GM18861 (cell line): ENCODE data around the gene NGFR.
"Not testable (repeated sequence)": the region's sequence is repeated elsewhere in the genome, so short reads cannot be mapped to it uniquely, and the experiment has no call there.

ENCODE experiments used
- ATAC-seq: cut with Tn5 transposase; IDR thresholded peaks from one replicate; pipeline ENCODE4 v1.9.1; 2021; ENCODE audit not compliant: unreplicated experiment

Gene NGFR

GRCh38 chr17:49496183-49496866, 1.2 kb downstream of the NGFR start:
- ATAC-seq = no peak

- no peak for ATAC-seq
Observed at GRCh38 chr17:49496867-49497147, 1.7 kb downstream of the NGFR start.

DNA sequence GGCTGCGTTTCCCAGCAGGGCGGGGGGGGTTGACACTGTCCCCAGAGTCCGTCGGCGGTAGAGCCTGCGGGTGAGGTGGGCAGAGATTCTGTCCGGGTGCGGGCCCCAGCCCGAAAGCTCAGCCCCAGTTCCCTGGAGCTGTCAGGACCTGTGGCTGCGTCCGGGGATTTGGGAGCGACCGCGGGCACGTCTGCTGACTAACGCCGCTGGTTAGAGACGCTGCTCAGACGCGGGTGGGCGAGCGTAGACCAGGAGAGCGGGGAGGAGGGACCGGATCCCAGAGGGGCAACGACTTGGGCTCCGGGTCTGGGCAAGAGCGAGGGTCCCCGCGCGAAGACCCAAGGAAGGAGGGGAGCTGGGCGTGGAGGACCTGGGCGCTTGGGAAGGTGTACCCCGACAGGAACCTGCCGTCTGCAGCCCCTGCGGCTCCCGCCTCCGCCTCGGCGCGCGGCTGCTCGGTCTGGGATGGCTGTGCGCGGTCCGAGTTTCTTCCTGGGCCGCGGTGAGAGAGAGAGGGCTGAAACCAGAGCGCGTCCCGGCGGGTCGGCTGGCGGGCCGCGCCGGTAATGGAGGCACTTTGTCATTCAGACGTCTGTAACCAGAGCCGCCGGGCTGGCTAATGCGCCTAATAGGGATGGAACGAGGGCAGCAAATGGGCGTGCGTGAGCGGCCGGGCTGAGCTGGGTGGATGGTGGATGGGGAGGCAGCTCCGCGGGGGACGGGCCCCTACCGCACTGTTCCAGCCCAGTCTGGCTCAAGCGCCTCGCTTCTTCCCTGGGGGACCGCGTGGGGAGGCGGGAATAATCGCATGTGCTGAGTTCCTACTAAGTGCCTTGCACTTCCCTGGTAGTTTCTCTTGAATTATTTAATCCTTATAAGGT, 2.3 kb downstream of the NGFR start:
- ATAC-seq = no peak

DNA sequence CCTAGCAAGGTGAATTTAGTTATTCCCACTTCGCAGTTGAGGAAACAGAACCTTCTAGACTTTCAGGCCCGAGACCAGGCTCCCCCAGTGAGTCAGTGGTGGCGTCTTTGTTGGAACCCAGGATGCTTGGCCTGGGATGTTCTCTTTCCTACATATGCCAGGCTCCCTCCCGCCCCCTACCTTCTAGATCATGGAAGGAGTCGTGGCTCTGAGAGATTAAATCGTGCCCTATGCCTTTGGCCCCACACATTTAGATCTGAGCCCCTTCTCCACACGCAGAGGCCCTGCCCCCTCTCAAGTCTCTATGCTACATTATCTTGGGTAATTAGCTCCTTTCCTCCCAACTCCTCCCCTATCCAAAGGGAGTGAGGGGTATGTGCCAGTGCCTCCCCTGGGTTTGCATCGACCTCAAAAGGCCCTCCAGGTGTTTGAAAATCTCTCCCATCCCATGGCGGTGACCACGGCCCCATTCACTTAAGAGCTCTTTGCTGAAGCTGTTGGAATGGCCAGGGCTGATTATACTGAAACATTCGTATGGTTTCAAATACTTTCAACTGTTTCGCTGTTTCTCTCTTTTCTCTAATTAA, 3.0 kb downstream of the NGFR start:
- ATAC-seq = no peak

DNA sequence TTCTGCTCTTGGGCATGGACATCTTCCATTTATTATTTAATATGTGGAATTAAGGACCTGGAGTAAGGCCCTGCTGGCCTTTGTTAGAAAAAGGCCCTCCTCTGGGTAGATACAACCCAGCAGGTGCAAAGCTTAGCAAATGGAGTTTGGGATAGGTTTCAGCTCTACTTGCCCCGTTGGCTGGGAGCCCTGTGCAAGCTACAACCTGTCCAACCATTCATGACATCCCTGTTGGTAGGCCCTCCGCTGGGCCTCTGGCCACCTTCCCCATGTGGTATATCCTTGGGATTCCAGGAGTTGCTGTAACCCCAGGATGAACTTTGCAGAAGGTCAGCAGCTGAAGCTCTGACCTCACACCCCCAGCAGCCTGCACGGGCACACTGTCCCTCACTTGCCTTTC, 6.4 kb downstream of the NGFR start:
- no peak for ATAC-seq

- no peak for ATAC-seq
Observed at GRCh38 chr17:49502254-49502653, 7.2 kb downstream of the NGFR start.

GRCh38 chr17:49502680-49503079, 7.6 kb downstream of the NGFR start:
- ATAC-seq = not testable (repeated sequence)

DNA sequence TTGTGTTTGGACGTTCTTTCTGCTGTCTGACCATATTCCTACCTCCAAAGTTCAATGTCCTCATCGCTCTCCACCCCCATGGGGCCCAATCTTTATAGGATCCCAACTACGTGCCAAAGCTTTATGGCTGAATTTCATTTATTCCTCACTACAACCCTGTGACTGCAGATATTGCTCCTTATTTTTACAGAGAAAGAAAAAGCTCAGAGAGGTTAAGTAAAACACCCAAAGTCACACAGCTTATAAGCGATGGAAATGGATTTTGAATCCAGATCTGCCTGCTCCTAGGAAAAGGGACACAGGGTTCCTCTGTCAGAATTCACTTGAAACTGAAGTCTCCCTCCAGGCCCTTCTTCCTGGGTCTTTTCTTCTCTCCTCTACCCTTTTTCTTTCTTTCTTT, 9.3 kb downstream of the NGFR start:
- ATAC-seq = no peak

DNA sequence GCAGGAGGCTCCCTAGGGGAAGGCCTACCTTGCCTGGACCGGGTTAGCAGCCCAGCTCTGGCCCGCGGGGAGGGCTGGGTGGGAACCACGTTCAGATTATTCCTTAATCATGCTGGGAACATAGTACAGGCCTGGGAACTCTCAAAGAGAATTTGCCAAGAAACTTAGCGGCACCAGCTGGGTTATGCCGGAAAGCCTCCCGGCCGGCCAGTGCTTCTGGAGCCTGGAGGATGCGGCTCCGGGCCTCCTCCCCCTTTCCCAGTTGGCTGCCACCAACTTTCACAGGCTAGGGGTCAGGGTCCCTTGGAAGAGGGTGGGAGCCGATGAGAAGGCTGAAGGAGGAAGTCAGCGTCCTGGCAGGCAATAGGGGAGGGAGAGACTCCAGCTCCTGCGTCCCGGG, 10.8 kb downstream of the NGFR start:
- no peak for ATAC-seq

GRCh38 chr17:49506282-49506681, 11.2 kb downstream of the NGFR start:
- no peak for ATAC-seq

- no peak for ATAC-seq
Observed at GRCh38 chr17:49508061-49508865, 13.2 kb downstream of the NGFR start.

DNA sequence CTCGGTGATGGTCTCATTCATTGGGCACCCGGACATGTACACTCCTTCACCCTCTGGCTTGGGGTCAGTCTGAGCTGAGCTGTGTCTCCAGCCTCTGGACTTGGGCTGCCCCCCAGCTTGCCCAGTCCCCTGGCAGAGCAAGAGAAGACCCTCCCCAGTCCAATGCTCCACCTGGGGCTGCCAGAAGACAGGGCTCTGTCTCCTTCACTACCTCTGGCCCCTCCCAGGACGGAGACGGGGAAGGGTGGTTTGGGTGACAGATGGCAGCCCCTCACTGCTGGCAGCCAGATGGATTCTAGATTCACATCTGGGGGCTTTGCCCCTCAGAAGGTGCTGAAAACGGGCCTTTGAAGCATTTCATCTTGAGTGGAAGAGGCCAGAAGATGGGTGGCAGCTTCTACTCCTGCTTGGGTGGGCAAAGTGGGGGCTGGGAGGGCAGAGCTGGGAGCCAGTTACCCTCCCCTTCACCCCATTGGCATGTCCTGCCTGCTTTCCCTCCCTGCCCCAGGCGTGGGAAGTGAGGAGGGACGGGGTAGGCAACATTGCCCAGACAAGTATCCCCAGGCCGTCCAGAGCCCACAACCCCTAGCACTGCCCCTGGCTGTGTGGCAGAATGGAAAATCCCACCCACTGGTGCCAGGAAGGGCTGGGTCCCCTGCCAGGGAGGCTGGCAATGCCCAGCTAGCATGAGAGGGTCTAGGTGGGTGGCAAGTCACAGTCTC, 13.9 kb downstream of the NGFR start:
- no peak for ATAC-seq

GRCh38 chr17:49509588-49509917, 14.5 kb downstream of the NGFR start:
- ATAC-seq = no peak

DNA sequence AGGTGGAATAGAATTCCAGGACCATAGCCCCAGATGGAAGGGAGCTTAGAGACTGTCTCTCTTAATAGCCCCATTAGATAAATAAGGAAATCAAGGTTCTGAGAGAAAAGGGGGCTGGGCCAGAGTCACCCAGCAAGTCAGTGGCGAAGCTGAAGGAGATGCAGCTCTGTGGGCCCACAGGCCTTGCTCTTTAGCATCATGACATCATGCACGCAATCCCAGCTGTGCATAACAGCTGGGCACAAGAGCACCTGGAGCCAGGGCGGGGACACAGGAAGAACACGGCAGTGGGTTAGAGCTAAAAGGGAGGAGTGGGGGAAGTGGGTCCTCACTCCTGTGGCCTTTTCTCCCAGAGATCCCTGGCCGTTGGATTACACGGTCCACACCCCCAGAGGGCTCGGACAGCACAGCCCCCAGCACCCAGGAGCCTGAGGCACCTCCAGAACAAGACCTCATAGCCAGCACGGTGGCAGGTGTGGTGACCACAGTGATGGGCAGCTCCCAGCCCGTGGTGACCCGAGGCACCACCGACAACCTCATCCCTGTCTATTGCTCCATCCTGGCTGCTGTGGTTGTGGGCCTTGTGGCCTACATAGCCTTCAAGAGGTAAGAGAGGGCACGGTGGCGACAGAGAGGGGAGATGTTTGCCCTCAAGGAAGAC, 15.1 kb downstream of the NGFR start:
- ATAC-seq = no peak

DNA sequence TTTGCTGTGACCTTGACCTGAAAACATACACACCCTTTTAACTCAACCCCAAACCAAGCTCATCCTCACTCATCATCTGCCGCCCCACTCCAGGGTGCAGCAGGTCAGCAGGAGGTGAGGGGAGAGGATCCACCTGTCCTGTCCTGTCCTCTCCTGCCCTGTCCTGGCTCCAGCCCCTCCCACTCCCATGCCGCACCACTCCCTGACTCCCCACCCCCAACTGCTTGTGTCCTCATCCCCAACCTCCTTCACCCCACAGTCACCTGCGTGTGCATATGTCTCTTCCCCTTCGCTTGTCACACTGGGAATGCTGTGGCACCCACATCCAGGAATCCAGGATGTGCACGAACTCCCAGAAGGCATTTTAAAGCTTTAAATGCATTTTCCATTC, 15.6 kb downstream of the NGFR start:
- ATAC-seq = no peak

DNA sequence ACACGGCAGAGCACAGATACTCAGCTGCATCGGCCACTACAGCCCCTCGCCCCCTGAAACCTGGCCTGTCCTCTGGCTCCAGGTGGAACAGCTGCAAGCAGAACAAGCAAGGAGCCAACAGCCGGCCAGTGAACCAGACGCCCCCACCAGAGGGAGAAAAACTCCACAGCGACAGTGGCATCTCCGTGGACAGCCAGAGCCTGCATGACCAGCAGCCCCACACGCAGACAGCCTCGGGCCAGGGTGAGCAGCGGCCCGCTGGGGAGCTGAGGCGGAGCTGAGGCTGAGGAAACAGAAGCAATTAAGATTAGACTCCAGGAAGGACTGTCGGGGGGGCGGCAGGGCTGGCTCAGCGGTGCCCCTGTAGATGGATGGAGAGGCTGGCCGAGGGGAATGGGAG, 16.7 kb downstream of the NGFR start:
- ATAC-seq = no peak

DNA sequence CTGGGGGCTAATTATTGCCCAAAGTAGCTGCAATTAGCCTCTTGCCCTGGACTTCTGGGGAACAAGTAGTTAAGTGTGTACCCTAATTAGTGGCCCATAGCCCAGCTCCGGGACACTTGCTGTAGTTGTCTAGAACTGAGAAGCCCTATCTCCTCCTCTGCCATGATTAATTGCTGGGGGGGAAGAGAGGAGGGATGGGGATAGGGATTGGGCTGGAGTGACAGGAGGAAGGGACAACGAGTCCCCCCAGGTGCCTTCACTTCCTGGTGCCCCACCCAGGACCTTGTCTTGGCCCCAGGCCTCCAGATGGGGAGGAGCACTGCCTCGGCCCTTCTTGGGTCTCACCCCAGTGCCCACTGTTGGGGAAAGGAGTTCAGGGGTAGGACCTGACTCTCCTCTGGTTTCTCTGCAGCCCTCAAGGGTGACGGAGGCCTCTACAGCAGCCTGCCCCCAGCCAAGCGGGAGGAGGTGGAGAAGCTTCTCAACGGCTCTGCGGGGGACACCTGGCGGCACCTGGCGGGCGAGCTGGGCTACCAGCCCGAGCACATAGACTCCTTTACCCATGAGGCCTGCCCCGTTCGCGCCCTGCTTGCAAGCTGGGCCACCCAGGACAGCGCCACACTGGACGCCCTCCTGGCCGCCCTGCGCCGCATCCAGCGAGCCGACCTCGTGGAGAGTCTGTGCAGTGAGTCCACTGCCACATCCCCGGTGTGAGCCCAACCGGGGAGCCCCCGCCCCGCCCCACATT, 17.4 kb downstream of the NGFR start:
- ATAC-seq = no peak

DNA sequence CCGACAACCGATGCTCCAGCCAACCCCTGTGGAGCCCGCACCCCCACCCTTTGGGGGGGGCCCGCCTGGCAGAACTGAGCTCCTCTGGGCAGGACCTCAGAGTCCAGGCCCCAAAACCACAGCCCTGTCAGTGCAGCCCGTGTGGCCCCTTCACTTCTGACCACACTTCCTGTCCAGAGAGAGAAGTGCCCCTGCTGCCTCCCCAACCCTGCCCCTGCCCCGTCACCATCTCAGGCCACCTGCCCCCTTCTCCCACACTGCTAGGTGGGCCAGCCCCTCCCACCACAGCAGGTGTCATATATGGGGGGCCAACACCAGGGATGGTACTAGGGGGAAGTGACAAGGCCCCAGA, 17.9 kb downstream of the NGFR start:
- ATAC-seq = no peak

GRCh38 chr17:49513641-49514040, 18.5 kb downstream of the NGFR start:
- no peak for ATAC-seq
